AG20443 (cell line): ENCODE results near the gene SLC15A4.
"Not testable (repeated sequence)": the region's sequence is repeated elsewhere in the genome, so short reads cannot be mapped to it uniquely, and the experiment has no call there.

Source experiments
- DNase-seq: peaks from one replicate; pipeline ENCODE4 v3.0.0; 2012; ENCODE audit warnings: low spot score, mixed read lengths

The SLC15A4 gene

DNA sequence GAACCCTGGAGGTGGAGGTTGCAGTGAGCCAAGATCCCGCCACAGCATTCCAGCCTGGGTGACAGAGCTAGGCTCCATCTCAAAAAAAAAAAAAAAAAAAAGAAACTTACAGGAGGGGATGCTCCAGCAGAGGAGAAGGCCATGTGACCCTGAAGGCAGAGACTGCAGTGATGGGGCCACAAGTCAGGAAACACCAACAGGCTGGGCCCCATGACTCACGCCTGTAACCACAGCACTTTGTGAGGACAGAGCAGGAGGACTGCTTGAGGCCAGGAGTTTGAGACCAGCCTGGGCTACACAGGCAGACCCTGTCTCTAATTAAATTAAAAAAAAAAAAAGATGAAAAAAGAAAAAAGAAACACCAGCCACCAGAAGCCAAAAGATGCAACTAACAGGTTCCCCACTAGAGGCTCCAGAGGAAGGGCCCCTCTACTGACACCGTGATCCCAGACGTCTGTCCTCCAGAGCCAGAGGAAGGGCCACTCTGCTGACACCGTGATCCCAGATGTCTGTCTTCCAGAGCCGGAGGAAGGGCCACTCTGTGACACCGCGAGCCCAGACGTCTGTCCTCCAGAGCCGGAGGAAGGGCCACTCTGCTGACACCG lies 20.4 kb upstream of the SLC15A4 start:
- DNase-seq = no peak

DNA sequence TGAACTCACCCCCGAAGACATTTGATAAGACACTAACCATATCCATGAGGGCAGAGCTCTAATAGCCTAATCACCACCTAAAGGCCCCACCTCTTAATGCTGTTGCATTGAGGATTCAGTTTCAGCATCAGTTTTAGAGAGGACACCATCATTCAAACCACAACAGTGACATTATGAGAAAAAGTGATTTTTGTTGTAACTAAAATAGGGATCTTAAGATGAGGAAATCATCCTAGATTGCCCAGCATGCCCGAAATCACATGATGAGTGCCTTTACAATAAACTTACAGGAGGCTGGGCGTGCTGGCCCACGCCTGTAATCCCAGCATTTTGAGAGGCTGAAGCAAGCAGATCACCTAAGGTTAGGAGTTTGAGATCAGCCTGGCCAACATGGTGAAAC lies 19.8 kb upstream of the SLC15A4 start:
- DNase-seq = no peak

DNA sequence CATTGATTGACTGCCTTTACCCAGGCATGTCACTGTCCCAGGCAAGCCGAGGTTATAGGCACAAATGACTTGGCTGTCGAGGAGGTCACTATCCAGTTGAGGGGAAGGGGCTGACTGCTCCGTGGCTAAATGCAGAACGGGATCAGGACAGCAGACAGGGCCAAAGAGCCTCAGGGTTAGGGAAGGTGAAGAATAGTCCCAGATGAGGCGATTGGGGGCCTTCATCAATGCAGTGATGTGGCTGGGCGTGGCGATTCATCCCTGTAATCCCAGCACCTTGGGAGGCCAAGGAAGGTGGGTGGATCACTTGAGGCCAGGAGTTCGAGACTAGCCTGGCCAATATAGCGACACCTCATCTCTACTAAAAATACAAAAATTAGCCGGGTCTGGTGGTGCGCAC lies 18.8 kb upstream of the SLC15A4 start:
- DNase-seq = no peak

DNA sequence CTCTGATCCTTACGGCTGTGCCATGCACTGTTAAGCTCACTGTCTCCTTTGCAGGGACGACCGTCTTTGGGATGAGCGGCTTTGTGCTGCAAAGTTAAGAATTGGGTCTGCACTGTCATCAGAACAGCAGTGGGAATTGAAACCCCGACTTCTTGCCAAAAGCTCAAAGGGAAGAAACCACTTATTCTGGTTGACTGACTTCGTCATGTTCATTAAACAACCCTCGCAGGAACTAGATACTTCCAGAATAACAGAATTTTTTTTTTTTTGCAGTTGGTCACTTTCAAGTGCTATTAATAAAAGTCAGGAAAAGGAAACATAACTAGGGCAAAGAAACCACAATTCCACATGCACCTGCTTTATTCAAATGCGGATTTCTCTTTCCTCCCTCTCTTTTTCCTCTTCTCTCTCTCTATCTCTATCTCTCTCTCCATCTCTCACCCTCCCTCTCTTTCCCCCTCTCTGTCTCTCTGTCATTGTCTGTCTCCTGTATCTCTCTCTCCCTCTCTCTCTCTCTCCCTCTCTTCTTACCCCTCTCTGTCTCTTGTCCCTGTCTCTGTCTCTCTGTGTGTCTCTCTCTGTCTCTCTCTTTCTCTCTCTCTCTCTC lies 17.2 kb upstream of the SLC15A4 start:
- no peak for DNase-seq

DNA sequence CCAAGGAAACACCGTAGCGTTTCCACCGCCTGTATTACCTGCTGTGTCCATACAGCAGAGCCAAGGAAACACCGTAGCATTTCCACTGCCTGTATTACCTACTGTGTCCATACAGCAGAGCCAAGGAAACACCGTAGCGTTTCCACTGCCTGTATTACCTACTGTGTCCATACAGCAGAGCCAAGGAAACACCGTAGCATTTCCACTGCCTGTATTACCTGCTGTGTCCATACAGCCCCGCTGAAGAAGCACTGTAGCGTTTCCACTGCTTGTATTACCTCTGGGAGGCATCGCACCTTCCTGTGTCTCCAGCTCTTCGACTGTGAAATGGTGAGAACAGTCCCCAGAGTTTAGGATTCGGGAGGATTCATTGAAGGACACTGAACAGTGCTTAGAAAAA lies 16.1 kb upstream of the SLC15A4 start:
- DNase-seq = not testable (repeated sequence)

DNA sequence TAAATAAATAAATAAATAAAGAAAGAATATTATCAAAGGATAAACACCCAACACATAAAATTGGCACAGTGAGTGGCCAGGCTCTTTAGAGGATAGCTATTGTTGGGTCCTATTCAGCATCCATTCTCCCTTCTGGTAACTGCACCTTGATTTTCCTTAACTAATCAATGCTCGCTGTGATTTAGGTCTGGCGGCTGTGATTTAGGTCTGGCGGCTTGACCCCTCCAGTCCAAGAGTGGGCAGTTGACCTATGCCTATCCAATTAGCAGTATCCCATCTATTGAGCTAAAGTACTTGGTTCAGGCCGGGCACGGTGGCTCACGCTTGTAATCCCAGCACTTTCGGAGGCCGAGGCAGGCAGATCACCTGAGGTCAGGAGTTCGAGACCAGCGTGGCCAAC lies 9.7 kb upstream of the SLC15A4 start:
- DNase-seq = no peak

DNA sequence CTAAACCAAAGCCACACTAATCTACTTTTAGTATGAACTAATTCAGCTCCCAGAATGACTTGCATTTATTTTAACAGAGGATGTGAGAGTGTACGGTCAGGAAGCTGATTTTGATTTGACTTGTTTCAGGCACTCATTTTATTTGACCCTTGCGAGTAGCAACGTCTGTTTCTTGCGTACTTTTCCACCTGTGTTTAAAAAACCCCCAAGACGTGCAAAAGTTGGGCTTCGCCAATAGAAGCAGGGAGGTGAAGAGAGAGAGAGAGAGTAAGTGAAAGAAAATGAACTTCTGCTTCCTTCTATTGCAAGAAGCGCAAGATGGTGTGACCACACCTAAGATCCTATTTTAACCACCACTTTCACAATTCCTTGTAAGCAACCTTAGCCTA lies 6.7 kb upstream of the SLC15A4 start:
- DNase-seq = no peak

DNA sequence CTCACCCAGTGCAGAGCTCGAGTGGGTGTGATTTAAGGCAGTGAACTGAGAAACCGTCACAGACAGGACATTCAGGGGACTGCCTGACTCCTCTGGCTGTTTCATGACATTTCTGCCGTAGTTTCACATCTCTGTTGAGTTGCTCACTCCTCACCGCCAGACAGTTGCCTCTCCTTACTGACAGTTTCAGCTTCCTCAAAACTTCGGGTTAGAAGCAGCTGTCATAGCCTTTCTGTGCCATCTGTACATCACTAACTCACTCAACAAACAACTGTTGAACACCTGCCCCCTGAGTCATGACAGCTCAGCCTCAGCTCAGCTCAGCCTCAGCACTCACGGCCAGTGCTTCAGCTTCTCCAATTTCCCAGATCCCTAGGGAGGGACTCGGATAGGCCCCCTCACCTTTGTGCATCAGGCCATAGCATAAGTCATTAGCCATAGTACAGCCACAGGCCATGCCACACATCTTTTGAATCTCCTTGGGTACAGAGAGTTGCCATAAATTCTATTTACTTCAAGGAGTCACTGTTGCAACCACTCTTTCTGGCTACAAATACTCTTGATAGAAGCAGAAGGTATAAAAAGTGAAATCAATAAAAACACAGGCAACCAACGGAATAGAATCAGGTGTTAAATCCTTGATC lies 6.2 kb upstream of the SLC15A4 start:
- DNase-seq = no peak

DNA sequence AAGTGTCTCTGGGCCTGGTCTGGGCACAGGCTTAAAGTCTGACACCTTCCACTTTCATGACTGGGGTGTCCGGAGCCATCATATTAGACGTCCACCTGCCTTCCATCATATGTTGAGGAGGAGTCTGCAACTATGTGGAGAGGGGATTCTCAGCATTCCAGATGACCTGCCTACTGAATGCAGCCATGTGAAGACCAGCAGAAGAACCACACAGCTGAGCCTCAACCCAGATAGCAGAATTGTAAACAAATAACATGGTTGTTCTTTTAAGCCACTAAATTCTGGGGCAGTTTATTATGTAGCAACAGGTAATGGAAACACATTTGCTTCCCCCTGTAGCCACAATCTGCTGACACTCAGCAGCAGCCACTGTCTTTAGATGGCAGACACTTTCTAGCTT lies 4.0 kb upstream of the SLC15A4 start:
- DNase-seq = no peak

DNA sequence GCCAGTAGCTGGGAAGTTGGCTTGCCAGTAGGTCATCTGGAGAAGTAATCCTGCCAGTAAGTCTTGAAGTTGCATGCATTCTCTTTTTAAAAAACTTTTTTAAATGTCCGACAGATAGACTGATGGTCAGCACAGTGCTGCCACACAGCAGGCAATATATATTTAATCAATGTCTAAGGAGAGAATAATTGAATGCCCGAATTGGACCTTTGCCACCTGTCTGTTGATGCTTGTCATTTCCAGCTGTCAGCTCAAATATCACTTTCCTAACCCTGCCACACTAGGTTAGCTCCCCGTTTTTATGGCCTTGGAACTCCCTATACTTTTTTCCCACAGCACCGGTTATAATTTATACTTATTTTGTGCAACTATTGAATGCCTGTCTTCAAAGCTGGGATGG lies 2.1 kb upstream of the SLC15A4 start:
- no peak for DNase-seq

DNA sequence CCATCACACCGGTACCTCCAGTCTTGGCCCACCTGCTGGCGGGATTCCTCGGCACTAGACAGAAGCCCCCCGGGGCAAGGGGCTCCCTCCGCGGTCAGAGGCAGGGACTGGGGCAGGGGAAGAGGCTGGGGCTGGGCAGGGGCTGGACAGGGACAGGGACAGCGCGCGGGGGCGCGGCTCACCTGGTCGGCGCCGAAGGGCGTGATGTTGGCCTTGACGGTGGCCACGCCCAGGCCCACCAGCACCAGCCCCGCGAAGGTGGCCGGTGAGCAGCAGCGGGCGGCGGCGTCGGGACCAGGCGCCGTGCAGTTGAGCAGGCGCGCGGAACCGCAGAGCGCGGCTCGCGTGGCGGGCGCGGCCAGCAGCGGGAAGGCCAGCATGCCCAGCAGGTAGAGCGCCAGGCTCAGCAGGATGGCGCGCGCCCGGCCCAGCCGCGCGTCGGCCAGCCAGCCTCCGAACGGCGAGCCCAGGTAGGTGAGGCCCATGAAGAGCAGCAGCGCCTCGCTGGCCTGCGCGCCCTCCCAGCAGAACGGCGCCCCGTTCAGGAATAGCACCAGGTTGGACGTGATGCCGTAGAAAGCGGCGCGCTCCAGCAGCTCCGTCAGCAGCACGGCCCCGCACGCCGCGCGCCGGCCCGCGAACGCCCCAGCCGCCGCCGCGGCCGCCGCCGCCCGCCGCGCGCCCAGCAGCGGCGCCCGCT lies 392 bp downstream of the SLC15A4 start:
- no peak for DNase-seq

DNA sequence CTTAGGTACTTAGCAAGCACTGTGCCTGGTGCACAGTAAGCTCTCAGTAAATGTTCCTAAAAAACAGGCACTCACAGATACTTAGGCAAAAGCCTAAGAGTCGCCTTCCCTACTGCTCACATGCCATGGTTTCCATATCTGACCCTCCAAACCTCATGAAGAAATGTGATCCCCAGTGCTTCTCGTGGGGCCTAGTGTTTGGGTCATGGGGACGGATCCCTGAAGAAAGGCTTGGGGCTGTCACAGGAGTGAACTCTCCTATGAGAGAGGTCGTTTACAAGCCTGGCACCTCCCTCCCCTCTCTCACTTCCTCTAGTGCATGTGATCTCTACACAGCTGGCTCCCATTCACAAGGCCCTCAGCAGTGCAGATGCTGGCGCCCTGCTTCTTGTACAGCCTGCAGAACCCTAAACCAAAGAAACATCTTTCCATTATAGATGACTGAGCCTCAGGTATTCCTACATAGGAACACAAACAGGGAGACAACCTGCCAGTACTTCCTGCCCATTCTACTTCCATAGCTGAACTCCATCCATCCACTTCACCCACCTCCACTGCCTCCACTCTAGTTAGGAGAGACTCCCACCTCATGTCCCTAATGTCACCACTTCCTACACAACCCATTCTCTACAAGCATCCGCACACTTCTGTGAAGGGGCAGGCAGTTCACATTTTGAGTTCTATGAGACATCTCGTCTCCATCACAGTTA lies 2.9 kb downstream of the SLC15A4 start:
- DNase-seq = no peak

DNA sequence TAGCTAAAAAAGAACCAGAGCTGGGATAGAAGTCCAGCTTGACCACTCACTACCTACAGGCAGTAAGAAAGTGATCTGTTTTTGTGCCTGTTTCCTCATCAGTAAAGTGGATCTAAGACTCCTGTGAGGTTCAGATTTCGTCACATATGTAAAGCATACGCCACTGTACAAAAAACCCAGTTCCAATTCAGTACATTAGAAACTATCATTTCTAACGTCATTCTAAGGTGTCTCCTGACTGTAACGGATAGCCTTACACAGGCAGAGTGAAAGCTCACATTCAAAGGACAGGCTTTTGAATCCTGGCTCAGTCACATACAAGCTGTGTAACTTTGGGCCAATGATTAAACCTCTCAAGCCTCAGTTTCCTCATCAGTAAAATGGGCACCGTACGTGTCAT lies 3.5 kb downstream of the SLC15A4 start:
- DNase-seq = no peak

DNA sequence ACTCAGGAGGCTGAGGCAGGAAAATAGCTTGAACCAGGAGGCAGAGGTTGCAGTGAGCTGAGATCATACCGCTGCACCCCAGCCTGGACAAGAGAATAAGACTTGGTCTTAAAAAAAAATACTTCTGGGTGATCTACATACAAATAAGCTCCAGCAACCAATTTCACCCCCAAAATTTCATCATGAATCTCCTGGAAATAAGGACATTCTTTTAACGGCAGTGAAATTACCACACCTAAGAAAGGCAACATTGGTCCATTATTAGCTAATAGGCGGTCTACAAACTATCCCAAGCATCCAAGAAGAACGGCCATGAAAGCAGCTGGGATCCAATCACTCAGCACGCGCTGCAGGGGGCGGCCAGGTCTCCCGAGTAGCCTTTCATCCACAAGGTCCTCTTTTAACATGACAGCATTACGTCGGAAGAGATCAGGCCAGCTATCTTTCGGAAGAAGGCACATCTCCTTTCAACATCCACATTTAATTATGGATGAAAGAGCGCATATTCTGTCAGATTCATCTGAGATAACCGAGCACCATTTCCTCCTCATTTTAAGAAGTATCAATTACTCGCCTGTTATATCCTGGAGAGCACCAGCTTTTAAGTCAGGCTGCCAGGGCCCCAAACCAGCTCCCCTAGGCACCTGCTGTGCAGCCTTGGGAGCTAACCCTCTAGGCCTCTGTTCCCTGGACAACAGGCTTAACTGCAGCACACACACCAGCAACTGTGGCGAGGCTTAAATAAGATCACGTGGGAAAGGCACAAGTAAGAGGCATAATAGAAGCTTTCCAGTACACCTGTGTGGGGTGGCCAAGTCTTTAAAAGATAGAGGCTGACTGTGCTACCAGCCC lies 4.2 kb downstream of the SLC15A4 start:
- DNase-seq = no peak

DNA sequence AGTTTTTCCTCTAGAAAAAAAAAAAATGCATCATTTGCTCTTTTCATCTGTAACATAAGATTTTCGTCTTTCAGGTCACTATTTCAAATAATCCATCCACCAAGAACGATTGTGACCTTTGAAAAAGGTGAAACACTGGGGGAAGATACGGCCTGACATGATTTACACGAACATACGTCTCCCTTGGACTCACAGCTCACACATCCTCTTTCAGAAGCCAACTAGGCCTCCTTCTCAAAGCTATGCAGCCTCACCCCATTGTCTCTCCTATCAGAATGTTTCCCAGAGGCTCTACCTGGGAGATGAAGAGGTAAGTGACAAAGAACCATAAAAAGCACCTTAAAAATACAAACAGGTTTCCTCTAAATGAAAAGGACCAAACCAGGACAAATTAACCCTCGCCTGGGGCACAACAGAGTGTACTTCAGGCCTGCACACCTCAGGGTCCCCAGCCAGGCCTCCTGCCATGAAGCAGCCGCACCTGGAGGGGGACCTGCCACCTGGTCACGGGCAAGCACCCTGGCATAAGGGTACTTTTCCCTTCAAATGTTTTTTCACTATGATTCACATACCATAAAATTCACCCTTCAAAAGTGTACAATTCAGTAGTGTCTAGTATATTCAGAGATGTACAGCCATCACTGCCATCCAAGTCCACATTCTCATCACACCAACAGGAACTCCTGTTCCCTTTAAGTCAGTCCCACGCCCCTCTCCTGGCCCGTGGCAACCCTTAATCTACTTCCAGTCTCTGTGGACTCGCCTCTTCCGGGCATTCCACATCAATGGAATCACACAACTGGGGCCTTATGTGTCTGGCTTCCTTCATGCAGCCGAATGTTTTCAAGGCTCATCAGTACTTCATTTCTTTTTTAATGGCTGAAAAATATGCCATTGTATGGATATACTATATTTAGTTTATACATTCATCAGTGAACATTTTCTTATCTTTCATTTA lies 5.4 kb downstream of the SLC15A4 start:
- peak; percentile 73 for DNase-seq

DNA sequence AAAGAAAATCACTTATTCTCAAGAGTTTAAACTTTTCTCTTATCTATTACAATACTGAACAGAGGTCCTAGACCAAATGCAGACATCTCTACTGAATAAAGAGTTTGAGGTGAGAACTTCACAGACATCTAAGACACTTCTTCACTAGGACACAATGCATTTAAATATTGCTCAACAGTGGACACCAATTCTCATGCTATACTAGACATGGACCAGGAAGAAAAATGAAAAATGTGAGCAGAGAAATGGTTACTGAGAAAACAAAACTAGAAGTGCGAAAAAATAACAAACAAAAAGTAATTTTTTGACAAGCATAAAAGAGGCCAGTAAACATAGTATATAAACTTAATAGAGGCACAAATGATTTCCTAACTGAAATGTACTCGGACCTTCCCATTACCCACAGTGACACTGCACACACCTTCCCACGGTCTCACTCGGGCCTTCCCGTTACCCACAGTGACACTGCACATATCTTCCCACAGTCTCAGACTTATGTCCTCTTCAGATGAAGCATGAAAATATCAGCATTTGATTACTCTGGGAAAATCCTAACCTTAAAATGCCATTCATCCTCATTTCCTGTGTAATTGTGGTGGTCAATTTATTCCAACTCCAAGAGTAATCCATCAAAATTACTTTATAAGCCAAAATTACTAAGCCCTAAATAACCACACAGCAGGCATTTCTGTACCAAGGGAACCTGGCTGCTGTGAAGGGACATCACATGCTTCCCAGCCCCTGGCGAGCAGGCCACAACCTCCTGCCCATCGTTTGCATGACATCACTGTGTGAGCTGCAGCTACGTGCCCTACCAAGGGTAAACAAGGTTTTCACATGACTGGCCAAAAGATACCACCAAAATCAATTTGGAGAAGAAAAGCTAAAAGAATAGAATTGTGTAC lies 6.4 kb downstream of the SLC15A4 start:
- DNase-seq = peak; percentile 77

DNA sequence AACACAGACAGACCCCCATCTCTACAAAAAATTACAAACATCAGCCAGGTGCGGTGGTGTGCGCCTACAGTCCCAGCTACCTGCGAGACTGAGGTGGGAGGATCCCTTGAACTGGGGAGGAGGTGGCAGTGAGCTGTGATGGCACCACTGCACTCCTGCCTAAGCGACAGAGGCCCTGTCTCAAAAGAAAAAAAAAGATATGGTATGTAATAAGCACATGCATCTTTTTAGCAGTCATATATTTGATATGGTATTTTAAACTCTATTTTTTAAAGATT lies 7.2 kb downstream of the SLC15A4 start:
- no peak for DNase-seq

DNA sequence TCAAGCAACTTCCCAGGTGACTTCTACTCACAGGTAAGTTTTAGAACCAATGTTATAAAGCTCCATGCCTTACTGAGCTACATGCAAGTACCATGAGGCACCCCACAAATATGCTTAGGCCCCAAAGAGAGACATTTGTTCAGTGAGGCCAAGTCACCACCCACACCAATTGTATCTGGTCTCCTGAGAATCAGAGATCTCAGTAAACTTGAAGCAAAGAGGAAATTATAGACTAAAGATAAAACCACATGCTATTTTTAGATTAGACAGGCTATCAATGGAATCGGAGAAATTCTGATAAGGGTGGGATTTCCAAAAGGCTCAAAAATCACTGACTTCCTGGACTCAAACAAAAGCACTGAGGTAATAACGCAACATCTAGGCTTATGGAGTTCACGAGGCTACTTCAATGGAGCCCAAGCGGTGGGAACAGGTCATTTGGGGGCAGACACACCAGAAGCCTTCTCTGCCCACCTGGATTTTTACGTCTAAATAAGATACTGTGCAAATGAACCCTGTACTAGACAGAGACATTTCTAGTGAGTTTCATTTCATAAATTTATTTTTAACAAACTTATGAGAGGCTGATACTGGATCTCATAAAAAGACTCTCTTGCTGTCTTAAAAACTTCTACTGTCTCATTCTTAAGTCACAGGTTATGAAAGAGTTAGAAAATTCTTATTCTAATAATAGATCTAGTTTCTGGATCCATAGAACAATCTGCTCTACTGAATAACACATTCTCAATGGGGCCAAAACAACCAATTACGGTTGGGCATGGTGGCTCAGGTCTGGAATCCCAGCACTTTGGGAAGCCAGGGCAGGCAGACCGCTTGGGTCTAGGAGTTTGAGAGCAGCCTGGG lies 7.7 kb downstream of the SLC15A4 start:
- DNase-seq = no peak
